Spleen (tissue), 11 donors: ENCODE measurements around the gene BOLA1. TPM values are rescaled to one million over a fixed set of nuclear protein-coding genes. Genes with fewer than 3 reads are reported as not detected.
"Not testable (repeated sequence)": the region's sequence is repeated elsewhere in the genome, so short reads cannot be mapped to it uniquely, and the experiment has no call there.

Source experiments
- DNase-seq: peaks from one replicate; pipeline ENCODE4 v3.0.0-alpha.2; 2020
- H3K27ac ChIP-seq, 8 donors: fragments of 200-600 bp; sonication (generic) in 7 of 8; 1 replicate in 4 of 8; 2 replicates in 4 of 8; pipeline versions ENCODE4 v1.5.0 to v1.8.0; 2016 to 2021; ENCODE audit warnings: inconsistent platforms in 4 of 8, mild to moderate bottlenecking in 4 of 8, moderate library complexity in 1 of 8
- H3K27me3 ChIP-seq, 7 donors: fragments of 200-600 bp; sonication (generic) in 6 of 7; replicated peaks in 1 of 7; 1 replicate in 4 of 7; 2 replicates in 3 of 7; pipeline versions ENCODE4 v1.5.0 to v1.8.0; 2016 to 2021; ENCODE audit warnings: inconsistent platforms in 3 of 7, mild to moderate bottlenecking in 1 of 7
- H3K36me3 ChIP-seq, 6 donors: fragments of 200-600 bp; sonication (generic) in 5 of 6; 1 replicate in 4 of 6; 2 replicates in 2 of 6; pipeline versions ENCODE4 v1.5.0 to v1.8.0; 2016 to 2021; ENCODE audit warnings: inconsistent platforms in 2 of 6
- H3K4me1 ChIP-seq, 6 donors: fragments of 200-600 bp; sonication (generic) in 5 of 6; 1 replicate in 3 of 6; 2 replicates in 3 of 6; pipeline versions ENCODE4 v1.5.0 to v1.8.0; 2016 to 2021; ENCODE audit warnings: inconsistent platforms in 3 of 6
- H3K4me3 ChIP-seq, 8 donors: fragments of 200-600 bp; sonication (generic) in 7 of 8; 1 replicate in 4 of 8; 2 replicates in 4 of 8; pipeline versions ENCODE4 v1.5.0 to v1.8.0; 2016 to 2021; ENCODE audit warnings: inconsistent platforms in 4 of 8, mild to moderate bottlenecking in 4 of 8, moderate library complexity in 2 of 8
- H3K9me3 ChIP-seq, 8 donors: fragments of 200-600 bp; sonication (generic) in 7 of 8; 1 replicate in 4 of 8; 2 replicates in 4 of 8; pipeline versions ENCODE4 v1.5.0 to v1.8.0; 2016 to 2021; ENCODE audit warnings: inconsistent platforms in 4 of 8
- CTCF ChIP-seq, 11 experiments: fragments of 200-600 bp in 7 of 11; fragments of 450-650 bp in 4 of 11; sonication (generic) in 4 of 11; IDR thresholded peaks in 8 of 11; conservative IDR thresholded peaks in 3 of 11; 1 replicate in 7 of 11; 2 replicates in 4 of 11; pipeline versions ENCODE4 v1.4.0 to v1.8.0; 2016 to 2021; ENCODE audit warnings: antibody characterized with exemption in 11 of 11, inconsistent platforms in 4 of 11, mild to moderate bottlenecking in 1 of 11
- POLR2A ChIP-seq, 3 donors: fragments of 450-650 bp; IDR thresholded peaks; one replicate each; pipeline ENCODE4 v1.5.1; 2017; ENCODE audit warnings: antibody characterized with exemption in 3 of 3, mild to moderate bottlenecking in 1 of 3
- POLR2AphosphoS5 ChIP-seq, 3 donors: sonication (generic); formaldehyde crosslinking; IDR thresholded peaks; one replicate each; pipeline ENCODE4 v1.5.1; 2017; ENCODE audit warnings: antibody characterized with exemption in 3 of 3
- WGBS, 5 donors: extraction: QIAGEN DNeasy Blood & Tissue Kit in 3 of 5; methylation state at CpG; one replicate each; pipeline versions ENCODE4 v1.1.5 to v1.1.7; 2013 to 2018; 5-methylcytosine and 5-hydroxymethylcytosine counted together
- intact Hi-C: fragments of 100-400 bp; cut with DNase I; formaldehyde crosslinking; loops from one replicate; pipeline ENCODE4 v1.15.0; 2023; ENCODE audit warnings: low total_unique reads
- polyA plus RNA-seq, 3 donors: library from polyadenylated mRNA; stranded (reverse); fragments of 200-250 nt; gene quantifications; one replicate each; pipeline ENCODE4 v1.2.1, GENCODE V29; 2013
- total RNA-seq, 7 donors: library from RNA; depleted of rRNA in 3 of 7; stranded (reverse); fragments of >200 nt in 3 of 7; fragmentation: NEBNext Ultra II Directional in 4 of 7; extraction: Animal tissue kit (Norgen Biotek cat#: 25700) in 4 of 7; gene quantifications; one replicate each; pipeline versions ENCODE4 v1.1.0 to v1.2.1, GENCODE V29; 2016 to 2021
- donor health status: healthy with polysubstance abuse.
- donor health status: DM: no; HTN: no; CAD: no; lungs with moderate emphysema.
- donor health status: DM: no; HTN: no; CAD: no.
- donor health status: Bipolar disorder and iron deficiency.
- donor health status: healthy.
- donor health status: DM: no; HTN: no; CAD: no.
- donor health status: DM: yes; HTN: yes; CAD: no.

BOLA1 gene
- total and polyA plus RNA-seq, 10 donors = 8.3 to 34.6 (median 18.3) TPM

GRCh38 chr1:149885339-149886120, 13.8 kb upstream of the BOLA1 start:
- Histone ChIP-seq H3K27ac (peak overlapping the region; percentile 98 to 100 (median 100)), H3K36me3 (no peaks in the 10 kb centered on the region), H3K4me1 (peaks cover 12 to 35% (median 25%) of the 10 kb centered on the region in 6 donors), H3K9me3 (no peaks in the 10 kb centered on the region), H3K4me3 (peak overlapping the region; percentile 40 to 71 (median 54)), H3K27me3 (no peaks in the 10 kb centered on the region)
- peak; percentile 94 for DNase-seq
- peak in 4 of 11 experiments; percentile 3 to 27 (median 21) for TF ChIP-seq CTCF (IDR thresholded peaks at IDR 0.05 in 8 of 11, conservative IDR thresholded peaks at IDR 0.05 in 3 of 11)
- TF ChIP-seq POLR2AphosphoS5 (IDR thresholded peaks at IDR 0.05) = peak in 2 of 3 donors; percentile 88 to 90
- peak in 2 of 3 donors; percentile 65 to 85 for TF ChIP-seq POLR2A (IDR thresholded peaks at IDR 0.05)
- 0 to 1% (median 0%) methylated on average over 36 of the region's 36 CpGs for WGBS, 5 donors
- intact Hi-C loops = no loop called here

DNA sequence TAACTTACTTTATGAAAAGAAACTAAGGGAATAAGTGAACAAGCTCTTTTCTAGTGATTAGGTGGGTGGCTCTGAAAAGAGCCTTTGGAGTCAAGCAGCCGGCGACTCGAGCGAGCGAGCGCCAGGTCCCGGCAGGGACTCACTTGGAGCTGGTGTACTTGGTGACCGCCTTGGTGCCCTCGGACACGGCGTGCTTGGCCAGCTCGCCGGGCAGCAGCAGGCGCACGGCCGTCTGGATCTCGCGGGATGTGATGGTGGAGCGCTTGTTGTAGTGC, 13.3 kb upstream of the BOLA1 start:
- H3K4me3 ChIP-seq = peak overlapping the region; percentile 40 to 71 (median 54)
- H3K36me3 ChIP-seq, H3K27me3 ChIP-seq, intact Hi-C loops, H3K9me3 ChIP-seq, DNase-seq: not testable (repeated sequence)
- peak overlapping the region; percentile 98 to 100 (median 100) for H3K27ac ChIP-seq
- TF ChIP-seq POLR2AphosphoS5 (IDR thresholded peaks at IDR 0.05) (peak in 1 of 3 donors; percentile 99), CTCF (IDR thresholded peaks at IDR 0.05 in 8 of 11, conservative IDR thresholded peaks at IDR 0.05 in 3 of 11) (peak in 2 of 11 experiments; percentile 4)
- H3K4me1 ChIP-seq = peaks cover 12 to 35% (median 25%) of the 10 kb centered on the region in 6 donors
- 0 to 2% (median 0%) methylated on average over 7 to 19 of the region's 19 CpGs for WGBS, 5 donors

DNA sequence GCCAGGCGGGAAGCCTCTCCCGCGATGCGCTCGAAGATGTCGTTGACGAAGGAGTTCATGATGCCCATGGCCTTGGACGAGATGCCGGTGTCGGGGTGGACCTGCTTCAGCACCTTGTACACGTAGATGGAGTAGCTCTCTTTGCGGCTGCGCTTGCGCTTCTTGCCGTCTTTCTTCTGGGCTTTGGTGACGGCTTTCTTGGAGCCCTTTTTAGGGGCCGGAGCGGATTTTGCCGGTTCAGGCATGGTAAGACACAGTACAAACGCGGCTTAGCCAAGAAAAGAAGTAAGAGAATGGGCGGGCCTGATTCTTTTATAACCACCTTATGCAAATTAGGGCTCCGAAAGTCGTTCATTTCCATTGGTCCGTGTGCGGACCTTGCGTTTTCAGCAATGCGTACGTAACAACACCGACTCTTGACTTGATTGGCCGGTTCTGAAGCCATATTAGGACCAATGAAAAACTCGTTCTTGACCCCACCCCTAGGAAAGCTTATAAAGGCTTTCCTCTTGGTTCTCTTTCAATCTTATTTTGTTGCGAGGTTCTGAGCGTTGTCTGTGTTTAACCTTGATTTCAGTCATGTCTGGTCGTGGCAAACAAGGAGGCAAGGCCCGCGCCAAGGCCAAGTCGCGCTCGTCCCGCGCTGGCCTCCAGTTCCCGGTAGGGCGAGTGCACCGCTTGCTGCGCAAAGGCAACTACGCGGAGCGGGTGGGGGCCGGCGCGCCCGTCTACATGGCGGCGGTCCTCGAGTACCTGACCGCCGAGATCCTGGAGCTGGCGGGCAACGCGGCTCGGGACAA, 12.8 kb upstream of the BOLA1 start:
- TF ChIP-seq CTCF (IDR thresholded peaks at IDR 0.05 in 8 of 11, conservative IDR thresholded peaks at IDR 0.05 in 3 of 11) (no peak), POLR2AphosphoS5 (IDR thresholded peaks at IDR 0.05) (peak; percentile 100), POLR2A (IDR thresholded peaks at IDR 0.05) (peak; percentile 100)
- intact Hi-C loops = no loop called here
- 0% methylated on average over 57 to 62 of the region's 62 CpGs for WGBS, 5 donors
- H3K36me3 ChIP-seq = no peaks in the 10 kb centered on the region
- H3K4me3 ChIP-seq = peak overlapping the region; percentile 40 to 71 (median 54)
- peaks cover 12 to 35% (median 25%) of the 10 kb centered on the region in 6 donors for H3K4me1 ChIP-seq
- DNase-seq = peak; percentile 97
- peak overlapping the region; percentile 98 to 100 (median 100) for H3K27ac ChIP-seq
- no peaks in the 10 kb centered on the region for H3K27me3 ChIP-seq
- H3K9me3 ChIP-seq = no peaks in the 10 kb centered on the region

- H3K4me1 ChIP-seq = peaks cover 12 to 35% (median 25%) of the 10 kb centered on the region in 6 donors
- H3K27me3 ChIP-seq, H3K36me3 ChIP-seq, DNase-seq, H3K9me3 ChIP-seq, intact Hi-C loops: not testable (repeated sequence)
- TF ChIP-seq POLR2A (IDR thresholded peaks at IDR 0.05) = peak in 1 of 3 donors; percentile 27
- H3K27ac ChIP-seq = peak overlapping the region; percentile 98 to 100 (median 100)
- peak overlapping the region; percentile 23 to 71 (median 44) for H3K4me3 ChIP-seq
- 0 to 1% (median 1%) methylated on average over 12 to 13 of the region's 13 CpGs for WGBS, 5 donors
Observed at GRCh38 chr1:149887196-149887455, 12.2 kb upstream of the BOLA1 start.
